Mucosa of descending colon (tissue), 3 donors: Measurements from ENCODE around the gene RGS7. TPM values are rescaled to one million over a fixed set of nuclear protein-coding genes. Genes with fewer than 3 reads are reported as not detected.
"Not testable (repeated sequence)": the region's sequence is repeated elsewhere in the genome, so short reads cannot be mapped to it uniquely, and the experiment has no call there.

Source experiments
- ATAC-seq: fragments of 200-7000 bp; cut with Tn5 transposase; one replicate; pipeline ENCODE4 v1.9.1; 2020; ENCODE audit warnings: mild to moderate bottlenecking, moderate library complexity
- DNase-seq, 3 donors: peaks; one replicate each; pipeline ENCODE4 v3.0.0-alpha.2; 2020
- H3K36me3 ChIP-seq: fragments of 200-600 bp; one replicate; pipeline ENCODE4 v1.8.0; 2021; ENCODE audit warnings: low read depth, mild to moderate bottlenecking
- H3K4me1 ChIP-seq: fragments of 200-600 bp; one replicate; pipeline ENCODE4 v1.8.0; 2021; ENCODE audit warnings: low read depth, mild to moderate bottlenecking
- H3K4me3 ChIP-seq: fragments of 200-600 bp; one replicate; pipeline ENCODE4 v1.8.0; 2021; ENCODE audit warnings: mild to moderate bottlenecking
- H3K9me3 ChIP-seq: fragments of 200-600 bp; one replicate; pipeline ENCODE4 v1.8.0; 2021; ENCODE audit warnings: mild to moderate bottlenecking
- CTCF ChIP-seq: fragments of 200-600 bp; IDR thresholded peaks from one replicate; pipeline ENCODE4 v1.8.0; 2022; ENCODE audit warnings: antibody characterized with exemption, mild to moderate bottlenecking
- intact Hi-C, 2 donors: fragments of 100-400 bp; cut with DNase I in 1 of 2; cut with micrococcal nuclease in 1 of 2; formaldehyde crosslinking; loops; one replicate each; pipeline versions ENCODE4 v1.11.0 to v1.11.1; 2022; cut with DNase I, micrococcal nuclease
- total RNA-seq, 3 donors: library from RNA; stranded (reverse); fragmentation: NEBNext Ultra II Directional in 2 of 3; extraction: Animal tissue kit (Norgen Biotek cat#: 25700) in 2 of 3; gene quantifications; one replicate each; pipeline versions ENCODE4 v1.2.1 to v1.2.4, GENCODE V29; 2021 to 2023
- donor health status: DM: no; HTN: no; CAD: no; lungs with moderate emphysema.
- donor health status: DM: no; HTN: no; CAD: no.
- donor health status: DM: no; HTN: yes; CAD: no.

RGS7 gene
- total RNA-seq, 3 donors from 2014 or later: 0.51 TPM; not detected in 2

DNA sequence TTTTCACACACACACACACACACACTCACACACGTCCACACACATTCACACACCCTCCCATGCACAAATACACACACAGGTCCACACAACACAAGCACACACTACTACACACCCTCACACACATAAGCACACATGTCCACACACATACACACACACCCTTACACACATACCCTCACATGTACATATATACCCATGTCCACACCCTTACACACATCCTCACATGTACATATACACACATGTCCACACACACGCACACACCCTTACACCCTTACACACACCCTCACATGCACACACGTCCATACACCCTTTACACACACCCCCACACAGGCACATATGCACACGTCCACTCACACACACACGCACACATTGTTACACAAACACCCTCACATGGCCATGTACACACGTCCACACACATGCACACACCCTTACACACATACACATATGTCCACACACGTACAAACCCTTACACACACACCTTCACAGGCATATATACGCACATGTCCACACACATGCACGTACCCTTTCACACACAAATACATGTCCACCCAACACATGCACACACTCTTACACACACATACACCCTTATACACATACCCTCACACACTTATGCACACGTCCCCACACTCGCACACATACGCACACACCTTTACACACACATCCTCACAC lies 50.7 kb downstream of the RGS7 start:
- DNase-seq (no peak), ATAC-seq (no peak)
- intact Hi-C loops: no loop called here
- H3K9me3 ChIP-seq: peaks cover 9% of the 10 kb centered on the region
- no peak overlapping the region for H3K4me3 ChIP-seq
- H3K4me1 ChIP-seq: no peaks in the 10 kb centered on the region
- no peak for TF ChIP-seq CTCF
- no peaks in the 10 kb centered on the region for H3K36me3 ChIP-seq

DNA sequence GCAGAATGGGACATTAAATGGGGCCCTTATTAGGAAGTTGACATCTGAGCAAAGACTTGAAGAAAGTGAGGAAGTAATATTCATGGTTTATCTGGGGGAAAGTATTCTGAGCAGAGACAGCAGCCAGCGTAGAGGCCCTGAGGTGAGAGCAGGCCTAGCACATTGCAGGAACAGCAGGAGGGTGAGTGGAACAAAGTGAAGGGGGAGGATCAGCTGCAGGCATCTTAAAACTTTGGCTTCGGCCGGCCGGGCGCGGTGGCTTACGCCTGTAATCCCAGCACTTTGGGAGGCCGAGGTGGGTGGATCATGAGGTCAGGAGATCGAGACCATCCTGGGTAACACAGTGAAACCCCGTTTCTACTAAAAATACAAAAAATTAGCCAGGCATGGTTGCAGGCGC lies 55.0 kb downstream of the RGS7 start:
- not testable (repeated sequence) for H3K9me3 ChIP-seq

DNA sequence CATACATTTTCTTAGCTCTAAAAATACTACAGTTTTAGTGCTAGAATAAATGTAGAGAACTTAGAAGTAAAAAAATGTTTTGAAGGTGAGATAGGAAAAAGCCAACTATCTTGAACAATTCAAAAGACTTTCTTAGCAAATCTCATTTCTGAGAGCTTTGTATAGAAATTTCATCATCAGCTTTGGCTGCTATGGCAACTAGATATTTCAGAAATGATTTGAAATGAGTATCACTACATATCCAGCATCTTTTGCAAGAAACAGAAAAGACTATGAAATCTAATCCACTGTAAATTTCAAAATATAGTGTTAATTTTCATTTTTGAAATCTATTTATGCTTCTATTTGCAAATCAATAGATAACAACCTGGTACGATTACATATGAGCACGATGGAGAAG lies 57.7 kb downstream of the RGS7 start:
- no peak overlapping the region for H3K4me3 ChIP-seq
- no peak for ATAC-seq
- intact Hi-C loops: no loop called here
- no peaks in the 10 kb centered on the region for H3K36me3 ChIP-seq
- no peaks in the 10 kb centered on the region for H3K4me1 ChIP-seq
- DNase-seq: no peak
- no peak for TF ChIP-seq CTCF
- peaks cover 8% of the 10 kb centered on the region for H3K9me3 ChIP-seq

More for the DNA sequence above, 55.0 kb downstream of the RGS7 start:
- H3K36me3 ChIP-seq, ATAC-seq, DNase-seq, H3K4me1 ChIP-seq, H3K4me3 ChIP-seq, intact Hi-C loops: not testable (repeated sequence)

DNA sequence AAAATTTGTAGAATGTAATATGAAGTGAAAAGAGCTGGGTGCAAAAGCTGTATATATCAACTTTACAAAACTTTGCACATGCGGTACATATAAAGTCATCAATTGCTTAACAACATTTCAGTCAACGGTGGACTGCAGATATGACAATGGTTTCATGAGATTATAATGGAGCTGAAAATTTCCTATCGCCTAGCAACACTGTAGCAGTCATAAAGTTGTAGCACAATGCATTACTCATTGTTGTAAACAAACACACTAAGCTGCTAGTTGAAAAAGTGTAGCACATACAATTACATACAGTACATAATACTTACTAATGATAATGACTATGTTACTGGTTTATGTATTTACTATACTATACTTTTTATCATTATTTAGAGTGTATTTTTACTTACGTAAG lies 64.0 kb downstream of the RGS7 start:
- ATAC-seq: peak; percentile 40
- TF ChIP-seq CTCF: no peak
- Histone ChIP-seq H3K36me3 (no peaks in the 10 kb centered on the region), H3K4me1 (no peaks in the 10 kb centered on the region), H3K4me3 (no peak overlapping the region), H3K9me3 (no peaks in the 10 kb centered on the region)
- intact Hi-C loops: no loop called here
- DNase-seq: no peak

- H3K4me3 ChIP-seq, intact Hi-C loops, H3K36me3 ChIP-seq, ATAC-seq, H3K9me3 ChIP-seq, DNase-seq, H3K4me1 ChIP-seq: not testable (repeated sequence)
Observed at GRCh38 chr1:241291548-241291947, 65.5 kb downstream of the RGS7 start.

DNA sequence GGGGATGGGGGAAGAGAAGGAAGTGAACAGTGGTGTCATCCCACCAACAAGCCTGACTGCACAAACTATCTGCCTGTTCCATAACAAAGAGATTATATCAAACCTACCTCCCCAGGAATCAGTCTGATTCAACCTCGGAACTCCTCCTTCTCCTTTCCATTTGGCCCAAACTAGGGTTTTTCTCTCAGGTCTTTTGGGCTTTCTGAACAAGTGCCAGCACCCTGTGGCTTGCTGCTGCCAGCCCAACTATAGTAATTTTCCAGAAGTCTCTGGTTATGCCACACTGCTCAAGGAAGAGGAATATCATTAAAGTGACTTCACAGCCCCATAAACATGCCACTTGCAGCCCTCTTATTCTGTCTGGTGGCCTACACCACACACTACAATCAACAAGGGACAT lies 70.5 kb downstream of the RGS7 start:
- Histone ChIP-seq H3K4me3 (no peak overlapping the region), H3K9me3 (peaks cover 9% of the 10 kb centered on the region), H3K4me1 (no peaks in the 10 kb centered on the region), H3K36me3 (no peaks in the 10 kb centered on the region)
- ATAC-seq (no peak), DNase-seq (no peak)
- intact Hi-C loops: no loop called here
- no peak for TF ChIP-seq CTCF

DNA sequence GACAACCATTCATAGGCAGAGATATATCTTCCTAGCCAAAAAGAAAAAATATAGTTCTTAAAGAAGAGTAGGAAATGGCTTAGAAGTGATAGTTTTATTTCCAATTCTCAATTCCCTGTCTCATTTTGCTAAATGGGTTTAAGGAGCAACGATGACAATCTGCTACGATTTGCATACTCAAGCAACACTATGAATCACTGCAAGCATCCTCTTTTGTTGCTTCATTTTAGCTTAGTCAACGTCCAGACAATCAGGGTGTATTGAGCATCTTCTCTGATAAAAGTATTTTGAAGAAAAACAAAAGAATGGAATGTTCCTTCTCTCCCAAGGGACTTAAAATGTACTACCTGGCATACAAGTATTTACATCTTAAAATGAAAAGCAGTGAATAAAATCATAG lies 80.6 kb downstream of the RGS7 start:
- H3K9me3 ChIP-seq: peaks cover 5% of the 10 kb centered on the region
- DNase-seq (no peak), ATAC-seq (no peak)
- H3K36me3 ChIP-seq: no peaks in the 10 kb centered on the region
- H3K4me3 ChIP-seq: no peak overlapping the region
- TF ChIP-seq CTCF: no peak
- intact Hi-C loops: no loop called here
- H3K4me1 ChIP-seq: no peaks in the 10 kb centered on the region
